ENCODE data around the gene RPS3A.
"Not testable (repeated sequence)": the region's sequence is repeated elsewhere in the genome, so short reads cannot be mapped to it uniquely, and the experiment has no call there.

RPS3A gene

DNA sequence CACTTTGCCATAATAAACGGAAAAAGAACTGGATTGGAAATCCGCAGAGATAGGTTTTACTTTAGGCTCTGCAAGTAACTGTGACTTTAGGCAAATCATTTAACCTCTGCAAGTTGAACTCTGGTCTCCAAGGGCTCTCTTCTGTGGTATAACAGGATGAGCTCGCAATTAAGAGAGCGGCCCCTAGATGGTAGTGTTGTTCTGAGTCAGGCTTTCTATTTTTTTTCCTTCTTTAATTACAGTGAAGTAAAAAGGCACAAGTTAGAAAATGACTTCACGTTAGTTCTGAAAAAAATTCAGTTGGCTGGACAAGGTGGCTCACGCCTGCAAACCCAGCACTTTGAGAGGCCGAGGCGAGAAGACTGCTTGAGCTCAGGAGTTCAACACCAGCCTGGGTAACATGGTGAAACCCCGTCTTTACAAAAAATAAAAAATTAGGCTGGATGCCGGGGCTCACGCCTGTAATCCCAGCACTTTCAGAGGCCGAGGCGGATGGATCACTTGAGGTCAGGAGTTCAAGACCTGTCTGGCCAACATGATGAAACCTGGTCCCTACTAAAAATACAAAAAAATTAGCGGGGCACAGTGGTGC lies 18.0 kb downstream of the RPS3A start:
- DNase-seq, result peak; percentile 20

DNA sequence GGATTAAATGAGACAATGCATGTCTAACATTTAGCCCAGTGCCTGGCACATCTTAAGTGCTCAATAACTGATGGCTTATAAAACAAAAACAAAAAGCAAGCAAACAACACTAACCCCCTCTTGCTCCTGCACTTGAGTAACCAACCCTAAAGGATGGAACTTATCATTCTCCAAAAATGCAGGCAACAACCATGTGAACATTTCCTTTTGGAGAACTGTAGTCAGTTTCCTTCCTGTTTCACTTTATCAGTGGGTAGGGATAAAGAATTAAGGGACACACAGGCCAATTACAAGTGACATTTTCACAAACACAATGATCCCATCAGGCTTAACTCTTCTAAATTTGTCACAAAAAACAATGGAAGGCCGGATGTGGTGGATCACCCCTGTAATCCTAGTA lies 30.4 kb downstream of the RPS3A start:
- DNase-seq, result no peak

DNA sequence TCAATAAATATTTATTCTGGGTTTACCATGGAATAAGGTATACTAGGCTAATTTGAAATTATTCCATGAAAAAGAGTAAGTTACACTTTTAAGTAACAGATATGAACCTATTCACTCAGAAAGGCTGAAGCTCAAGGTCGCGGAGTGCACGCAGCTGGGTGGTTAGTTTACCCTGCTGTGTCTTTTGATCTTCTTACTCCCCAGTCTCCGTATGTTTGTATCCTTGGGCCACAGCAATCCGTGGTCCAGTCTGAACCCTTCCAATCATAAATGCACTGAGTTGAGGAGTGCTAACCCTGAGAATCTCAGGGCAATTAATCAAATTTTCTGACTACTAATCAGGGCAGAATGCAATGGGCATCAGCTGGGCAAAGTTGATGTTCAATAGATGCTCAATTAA lies 33.9 kb downstream of the RPS3A start:
- no peak for DNase-seq

DNA sequence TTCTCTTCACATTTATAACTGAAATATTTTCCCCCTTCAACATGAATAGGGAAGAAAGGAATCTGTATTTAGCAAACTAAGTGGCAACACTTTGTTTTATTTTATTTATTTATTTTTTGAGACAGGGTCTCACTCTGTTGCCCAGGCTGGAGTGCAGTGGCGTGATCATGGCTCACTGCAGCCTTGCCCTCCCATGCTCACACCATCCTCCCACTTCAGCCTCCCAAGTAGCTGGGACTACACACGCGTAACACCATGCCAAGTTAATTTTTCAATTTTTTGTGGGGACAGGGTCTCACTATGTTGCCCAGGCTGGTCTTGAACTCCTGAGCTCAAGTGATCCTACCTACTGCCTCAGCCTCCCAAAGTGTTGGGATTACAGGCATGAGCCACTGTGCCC lies 36.6 kb downstream of the RPS3A start:
- not testable (repeated sequence) for DNase-seq

DNA sequence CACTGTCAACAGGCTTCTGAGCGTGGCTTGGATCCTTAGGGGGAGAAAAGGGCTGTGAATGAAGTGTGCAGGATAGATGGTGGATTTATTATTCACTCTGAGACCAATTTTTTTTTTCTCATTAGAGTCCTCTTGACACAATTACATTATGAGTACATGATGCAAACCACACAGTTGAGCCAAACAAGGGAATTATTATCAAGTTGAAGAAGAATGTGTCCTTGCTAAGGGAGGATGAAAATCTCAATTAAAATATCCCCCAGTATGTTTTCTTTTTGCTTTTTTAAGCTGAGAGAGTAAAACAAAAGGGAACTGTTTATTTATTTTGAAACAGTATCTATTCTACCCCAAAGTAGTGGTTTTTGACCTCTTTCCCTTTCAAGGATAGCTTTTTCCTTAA lies 40.4 kb downstream of the RPS3A start:
- no peak for DNase-seq

DNA sequence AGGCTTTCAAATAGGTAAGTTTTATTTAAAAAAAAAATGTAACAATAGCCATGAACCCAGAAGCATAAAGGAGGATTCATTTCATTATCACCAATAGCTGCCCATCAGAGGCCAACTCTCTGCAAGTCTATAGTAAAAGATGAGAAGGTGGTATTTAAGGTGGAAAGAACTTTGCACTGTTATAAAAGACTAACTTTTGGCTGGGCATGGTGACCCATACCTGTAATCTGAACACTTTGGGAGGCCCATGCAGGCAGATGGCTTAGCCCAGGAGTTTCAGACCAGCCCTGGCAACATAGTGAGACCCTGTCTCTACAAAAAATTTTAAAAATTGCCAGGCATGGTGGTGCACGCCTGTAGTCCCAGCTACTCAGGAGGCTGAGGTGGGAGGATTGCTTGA lies 43.3 kb downstream of the RPS3A start:
- DNase-seq, result no peak

DNA sequence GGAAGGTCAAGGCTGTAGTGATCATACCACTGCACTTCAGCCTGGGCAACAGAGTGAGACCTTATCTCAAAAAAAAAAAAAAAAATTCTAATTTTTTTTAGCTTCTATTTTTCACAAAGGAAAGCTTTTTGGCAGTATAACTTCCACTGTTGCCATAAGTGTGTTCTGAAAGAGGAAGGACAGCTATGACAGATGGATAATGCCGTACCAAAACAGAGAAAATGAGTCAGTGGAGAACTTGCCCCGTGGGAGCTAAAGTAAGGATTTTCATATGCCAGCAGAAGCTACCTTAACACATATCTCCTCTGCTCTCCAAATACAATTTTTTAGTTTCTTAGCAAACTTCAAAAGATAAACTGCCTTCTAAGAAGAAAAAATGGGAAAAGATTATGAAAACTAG lies 43.7 kb downstream of the RPS3A start:
- DNase-seq, result no peak

DNA sequence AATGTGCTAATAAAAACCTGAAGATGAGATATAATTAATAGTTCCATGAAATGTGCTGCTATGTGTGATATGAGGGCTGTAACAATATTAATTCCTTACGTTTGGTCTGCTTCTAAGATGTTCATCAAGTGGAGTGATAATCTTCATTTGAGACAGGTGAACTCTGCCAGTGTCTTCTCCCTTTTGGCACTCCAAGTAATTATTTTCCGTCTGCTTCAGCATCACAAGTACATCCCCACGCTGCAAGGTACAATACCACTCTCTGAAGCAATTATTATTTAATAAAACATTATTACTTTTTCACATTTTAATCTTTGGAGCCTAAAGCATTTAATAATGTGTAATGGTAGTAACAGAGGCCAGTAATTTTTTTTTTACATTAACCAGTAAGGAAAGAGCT lies 44.4 kb downstream of the RPS3A start:
- DNase-seq, result no peak

DNA sequence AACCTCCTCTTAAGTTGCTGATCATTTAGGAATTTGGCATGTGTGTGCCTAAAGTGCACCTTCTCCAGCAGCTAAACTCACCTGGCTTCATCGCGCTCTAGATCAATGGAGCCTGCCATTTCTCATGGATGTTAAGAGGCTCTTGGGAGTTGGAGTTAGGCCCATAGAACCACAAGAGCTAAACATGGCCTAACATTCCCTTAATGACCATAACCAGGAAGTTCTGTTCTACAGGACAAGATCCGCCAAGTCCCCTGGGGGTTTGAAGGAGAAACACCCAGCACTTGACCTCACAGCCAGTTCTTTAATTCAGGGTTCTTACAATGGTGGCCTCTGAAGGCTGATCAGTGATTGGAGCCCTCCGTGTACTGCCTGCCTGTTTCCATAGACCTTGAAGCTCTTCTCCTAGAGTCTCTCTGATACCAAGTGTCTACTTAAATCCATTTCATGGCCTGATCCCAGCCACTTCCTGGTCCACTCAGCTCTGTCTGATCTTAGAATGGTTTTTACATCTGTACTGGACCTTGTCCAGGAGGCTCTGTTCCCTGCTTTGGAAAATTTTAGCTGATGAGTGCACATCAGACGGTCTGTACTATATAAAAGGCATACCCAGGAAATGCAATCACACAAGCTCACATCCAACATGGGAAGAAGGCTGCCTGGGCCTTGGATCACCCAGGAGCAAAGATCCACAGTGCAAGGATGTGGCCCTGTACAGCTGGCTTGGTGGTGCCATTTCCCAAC lies 45.1 kb downstream of the RPS3A start:
- no peak for DNase-seq

DNA sequence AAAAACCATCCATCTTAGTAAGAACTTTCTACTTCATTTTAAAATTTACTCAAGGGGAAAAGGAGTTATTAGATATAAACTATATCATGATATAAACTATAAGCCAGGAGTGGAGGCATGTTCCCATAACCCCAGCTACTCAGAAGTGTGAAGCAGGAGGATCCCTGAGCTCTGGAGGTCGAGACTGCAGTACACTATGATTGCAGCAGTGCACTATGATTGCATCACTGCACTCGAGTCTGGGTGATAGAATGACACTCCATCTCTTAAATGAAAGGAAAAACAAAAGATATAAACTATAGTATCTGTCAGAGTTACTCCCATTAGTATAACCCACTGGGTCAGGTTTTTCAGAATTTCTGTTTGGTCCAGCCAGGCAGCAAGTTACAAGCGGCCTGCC lies 47.6 kb downstream of the RPS3A start:
- no peak for DNase-seq

DNA sequence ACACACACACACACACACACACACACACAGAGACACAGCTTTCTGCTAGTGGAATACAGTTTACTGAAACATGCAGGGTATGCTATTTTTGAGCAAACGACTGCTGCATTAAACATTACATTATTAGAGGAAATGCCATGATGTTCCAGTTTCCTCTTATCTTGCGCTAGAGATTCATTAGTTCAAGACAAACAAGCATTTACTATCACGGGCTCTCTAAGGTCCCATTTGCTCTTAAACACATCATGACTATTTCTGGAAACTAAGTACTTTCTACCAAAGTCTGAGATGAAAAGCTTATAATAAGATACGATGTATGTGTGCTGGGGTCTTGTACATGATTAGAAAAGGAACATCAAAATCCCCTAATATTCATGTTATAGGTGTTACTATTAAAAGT lies 48.8 kb downstream of the RPS3A start:
- no peak for DNase-seq

DNA sequence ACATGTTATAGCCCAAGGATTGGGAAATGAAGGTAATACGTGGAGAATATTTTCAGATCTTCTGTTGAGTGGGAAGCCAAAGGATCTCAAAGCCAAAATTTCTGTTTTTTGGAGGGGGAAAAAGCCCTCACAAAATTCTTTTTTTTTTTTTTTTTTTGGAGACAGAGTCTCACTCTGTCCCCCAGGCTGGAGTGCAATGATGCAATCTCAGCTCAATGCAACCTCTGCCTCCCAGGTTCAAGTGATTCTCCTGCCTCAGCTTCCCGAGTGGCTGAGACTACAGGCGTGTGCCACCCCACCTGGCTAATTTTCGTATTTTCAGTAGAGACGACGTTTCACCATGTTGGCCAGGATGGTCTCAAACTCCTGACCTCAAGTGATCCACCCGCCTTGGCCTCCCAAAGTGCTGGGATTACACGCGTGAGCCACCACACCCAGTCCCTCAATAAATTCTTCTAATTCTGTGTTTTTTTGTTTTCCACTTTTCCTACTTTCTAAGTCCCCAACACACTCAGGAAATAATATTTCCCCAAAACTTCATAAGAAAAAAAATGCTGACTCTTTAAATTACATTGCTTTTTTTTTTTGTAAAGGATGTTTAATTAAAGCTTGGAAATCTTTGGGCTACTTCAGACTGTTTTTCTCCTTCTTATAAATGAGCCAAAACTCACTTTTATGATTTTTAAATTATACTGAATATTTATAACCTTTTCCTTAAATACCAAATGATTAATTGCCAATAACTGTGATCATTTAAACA lies 51.6 kb downstream of the RPS3A start:
- DNase-seq, result no peak

DNA sequence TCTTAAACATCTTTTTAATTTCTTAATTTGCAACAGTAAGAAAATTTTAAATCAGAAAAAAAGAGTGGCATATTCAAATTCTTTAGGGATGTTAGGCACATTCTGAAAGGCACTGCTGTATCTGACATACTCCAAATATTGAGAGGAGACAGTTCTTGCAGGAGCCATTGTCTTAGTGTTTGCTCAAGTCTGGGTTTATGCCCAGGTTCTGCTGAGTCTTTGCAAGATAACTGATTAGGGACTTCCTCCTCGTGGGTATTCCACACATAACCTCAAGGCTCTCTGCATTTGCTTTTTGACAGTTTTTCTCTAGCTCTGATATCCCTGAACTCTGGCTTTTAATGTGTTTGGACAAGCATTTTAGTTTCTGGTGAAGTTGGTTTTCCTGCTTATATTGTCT lies 52.6 kb downstream of the RPS3A start:
- no peak for DNase-seq

DNA sequence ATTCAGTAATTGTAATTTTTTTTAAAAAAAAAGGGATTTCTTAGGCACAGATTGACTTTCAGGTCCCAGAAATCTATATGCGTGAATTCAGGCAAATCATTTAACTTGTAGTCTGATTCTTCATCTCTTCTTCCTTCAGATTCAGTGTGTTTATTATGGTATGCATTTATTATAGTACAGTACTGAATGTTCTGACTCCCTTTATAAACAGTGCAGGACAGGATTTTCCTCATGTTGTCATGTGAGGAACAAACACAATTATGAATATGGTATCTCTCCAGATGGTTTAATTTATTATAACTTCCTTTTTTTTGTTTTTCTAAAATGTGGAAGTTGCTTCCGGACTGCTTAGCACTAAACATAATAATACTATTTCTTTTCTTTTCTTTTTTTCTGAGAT lies 54.2 kb downstream of the RPS3A start:
- no peak for DNase-seq
